Measurements from ENCODE around the gene DNAJC5. TPM values are rescaled to one million over a fixed set of nuclear protein-coding genes. Genes with fewer than 3 reads are reported as not detected.
A peak's percentile ranks its signal among the peaks of the same experiment; 100 is the strongest.

The DNAJC5 gene
- total and polyA plus RNA-seq, 9 of the 15 experiments (the other 6 are each of a cell fraction or from before 2014, with no cell fraction given) = 0.95 to 42.8 (median 23.4) TPM

GRCh38 chr20:63969838-63970713, 75.2 kb downstream of the DNAJC5 start, which contains the start of gene ZNF512B (continued):
- TF ChIP-seq BHLHE40 (IDR thresholded peaks at IDR 0.05; ENCODE audit: low read length) (no peak), ZBTB2 (IDR thresholded peaks at IDR 0.05) (0 out of 2 replicates have a peak, but pooled peaks have one; percentile 52), ZNF655 (CRISPR knock-in tag; IDR thresholded peaks at IDR 0.05) (no peak)

GRCh38 chr20:63970714-63971431, 75.9 kb downstream of the DNAJC5 start:
- in situ Hi-C loops (cut with MboI) (no loop called here), intact Hi-C loops (cut with micrococcal nuclease) (loop anchor here (5.0 to 10.0 kb wide), 3 partner anchors 64 to 186 kb away; partner anchors contain the start of genes ABHD16B and TPD52L2)
- ChIA-PET CTCF (ENCODE audit: low intra/inter-chr PET ratio) (interaction anchor here (0.6 kb wide), 1 partner anchor 12 kb away, joined by 3 read pairs; no protein-coding TSS in a partner anchor), POLR2A (no interaction called here)
- H3K79me2 ChIP-seq (ENCODE audit: control insufficient read depth, insufficient read depth, low read length) = peaks cover 21% of the 10 kb centered on the region
- no peaks in the 10 kb centered on the region for H3K27me3 ChIP-seq (ENCODE audit: control insufficient read depth in 2 of 2, insufficient read depth in 2 of 2, low read length in 2 of 2)
- no peaks in the 10 kb centered on the region for H3K9me1 ChIP-seq (ENCODE audit: control insufficient read depth, insufficient read depth, low read length)
- H3K4me2 ChIP-seq (ENCODE audit: insufficient read depth, low read length) = no peak overlapping the region
- peaks cover 36% of the 10 kb centered on the region; the same call in 1 of the 3 replicates for H3K36me3 ChIP-seq (ENCODE audit: control insufficient read depth, insufficient read depth, low read length)
- FAIRE-seq (peak; percentile 15), ATAC-seq (no peak), DNase-seq (ENCODE audit: extremely low read depth in 1 of 4, low spot score in 3 of 4) (no peak)
- no peaks in the 10 kb centered on the region for H4K20me1 ChIP-seq (replicated peaks; ENCODE audit: control insufficient read depth, insufficient read depth, low read length)
- H3K9me3 ChIP-seq (replicated peaks; ENCODE audit: control insufficient read depth, insufficient read depth, low read depth, low read length) = no peaks in the 10 kb centered on the region
- BruUV-seq (replicated peaks) = no TSS peak
- H3K4me3 ChIP-seq = no peak overlapping the region
- H3K9ac ChIP-seq (ENCODE audit: insufficient read depth in 1 of 2, low read depth in 2 of 2, low read length in 2 of 2) = peak overlapping the region in 1 of 2 experiments; percentile 91; a peak in 1 of 4 replicates
- peaks cover 17 to 61% of the 10 kb centered on the region in 2 experiments for H3K4me1 ChIP-seq (replicated peaks in 1 of 2; ENCODE audit: control insufficient read depth in 2 of 2, insufficient read depth in 2 of 2, low read length in 2 of 2)
- H3K27ac ChIP-seq (ENCODE audit: extremely low read depth, low read depth, low read length) = no peak overlapping the region
- WGBS (ENCODE audit: insufficient coverage, low coverage, missing lambda C conversion rate) = 59% methylated on average over 4 of the region's 5 CpGs
- no peak overlapping the region for H2AFZ ChIP-seq (ENCODE audit: low read depth, low read length)
- TF ChIP-seq BCOR (IDR thresholded peaks at IDR 0.05) = peak; percentile 10; the same call in 1 of the 2 replicates
- 0 out of 4 replicates have a peak, but pooled peaks of 1 of the 2 experiments have one; percentile 25 for TF ChIP-seq HDAC1 (IDR thresholded peaks at IDR 0.05)
- no peak for TF ChIP-seq SAFB2 (IDR thresholded peaks at IDR 0.05; ENCODE audit: borderline replicate concordance, low read depth, low read length, severe bottlenecking)
- TF ChIP-seq ZNF512 (tag; IDR thresholded peaks at IDR 0.05) = peak; percentile 91
- TF ChIP-seq HCFC1 (IDR thresholded peaks at IDR 0.05; ENCODE audit: low read depth, low read length) = no peak
- TF ChIP-seq ETV6 (IDR thresholded peaks at IDR 0.05; ENCODE audit: borderline replicate concordance in 1 of 2, low read depth in 2 of 2, low read length in 1 of 2) = peak in 1 of 2 experiments; percentile 80; a peak in 2 of 4 replicates
- no peak for TF ChIP-seq ETV6 (CRISPR knock-in tag; IDR thresholded peaks at IDR 0.05; ENCODE audit: borderline replicate concordance)
